Fibroblast of villous mesenchyme (primary cell): ENCODE data around the gene CYP24A1. TPM values are rescaled to one million over a fixed set of nuclear protein-coding genes. Genes with fewer than 3 reads are reported as not detected.

Experiments
- DNase-seq: peaks from one replicate; pipeline ENCODE4 v3.0.0-alpha.2; 2010; ENCODE audit warnings: low read depth
- H3K4me3 ChIP-seq: 2 replicates; pipeline ENCODE4 v1.5.1; 2011; ENCODE audit warnings: low read depth, mild to moderate bottlenecking, low read length
- CTCF ChIP-seq: IDR thresholded peaks from 2 replicates; pipeline ENCODE4 v1.5.1; 2012; ENCODE audit warnings: low read depth, mild to moderate bottlenecking, low read length; ENCODE audit not compliant: insufficient read depth
- total RNA-seq: library from RNA; depleted of rRNA; stranded (reverse); fragments of >200 nt; gene quantifications from 2 replicates; pipeline ENCODE4 v1.2.3, GENCODE V29; 2012

CYP24A1 gene
- total RNA-seq, 1 donor, result not detected

- no peak for TF ChIP-seq CTCF
- no peak for DNase-seq
- H3K4me3 ChIP-seq, result no peak overlapping the region
Observed at GRCh38 chr20:54112221-54112884, 61.4 kb downstream of the CYP24A1 start.

- no peak for TF ChIP-seq CTCF
- DNase-seq, result no peak
- no peak overlapping the region for H3K4me3 ChIP-seq
Observed at GRCh38 chr20:54111460-54111859, 62.3 kb downstream of the CYP24A1 start.

- H3K4me3 ChIP-seq, result no peak overlapping the region
- peak; percentile 84 for DNase-seq
- TF ChIP-seq CTCF, result no peak
Observed at GRCh38 chr20:54110457-54110856, 63.3 kb downstream of the CYP24A1 start.

GRCh38 chr20:54110041-54110440 is 63.7 kb downstream of the CYP24A1 start:
- no peak for TF ChIP-seq CTCF
- no peak for DNase-seq
- no peak overlapping the region for H3K4me3 ChIP-seq

GRCh38 chr20:54108817-54109216 is 65.0 kb downstream of the CYP24A1 start:
- H3K4me3 ChIP-seq, result no peak overlapping the region
- DNase-seq, result no peak
- no peak for TF ChIP-seq CTCF

- H3K4me3 ChIP-seq, result no peak overlapping the region
- no peak for TF ChIP-seq CTCF
- no peak for DNase-seq
Observed at GRCh38 chr20:54108326-54108642, 65.5 kb downstream of the CYP24A1 start.
